Measurements from ENCODE around the gene CXXC5. TPM values are rescaled to one million over a fixed set of nuclear protein-coding genes. Genes with fewer than 3 reads are reported as not detected.

Gene CXXC5
- total and polyA plus RNA-seq, 2 experiments from 2014 or later = 90.9 to 106 TPM

DNA sequence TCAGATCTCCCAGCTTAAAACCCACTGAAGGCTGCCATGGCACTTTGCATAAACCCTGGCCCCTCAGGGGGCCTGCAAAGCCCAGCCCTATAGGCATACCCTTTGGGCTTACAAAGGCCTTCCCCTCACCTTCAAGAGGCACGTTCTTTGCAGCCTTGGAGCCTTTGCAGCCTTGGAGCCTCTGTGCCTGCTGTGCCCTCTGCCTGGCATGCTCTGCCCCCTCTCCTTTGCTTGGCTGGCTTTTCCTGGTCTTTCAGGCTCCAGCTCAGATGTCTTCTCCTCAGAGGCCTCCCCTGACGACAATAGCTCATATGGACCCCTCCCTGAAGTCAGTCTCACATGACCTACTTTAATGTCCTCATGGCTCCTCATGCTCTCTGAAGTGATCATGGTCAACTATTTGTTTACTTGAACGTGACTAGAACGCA lies 60.3 kb downstream of the CXXC5 start:
- H2AFZ ChIP-seq = no peak overlapping the region
- TF ChIP-seq EZH2 (IDR thresholded peaks at IDR 0.05; ENCODE audit: borderline replicate concordance) (no peak), EZH2phosphoT487 (IDR thresholded peaks at IDR 0.05; ENCODE audit: low read depth, severe bottlenecking, unreplicated experiment) (no peak)
- TF ChIP-seq, protein P1, sequence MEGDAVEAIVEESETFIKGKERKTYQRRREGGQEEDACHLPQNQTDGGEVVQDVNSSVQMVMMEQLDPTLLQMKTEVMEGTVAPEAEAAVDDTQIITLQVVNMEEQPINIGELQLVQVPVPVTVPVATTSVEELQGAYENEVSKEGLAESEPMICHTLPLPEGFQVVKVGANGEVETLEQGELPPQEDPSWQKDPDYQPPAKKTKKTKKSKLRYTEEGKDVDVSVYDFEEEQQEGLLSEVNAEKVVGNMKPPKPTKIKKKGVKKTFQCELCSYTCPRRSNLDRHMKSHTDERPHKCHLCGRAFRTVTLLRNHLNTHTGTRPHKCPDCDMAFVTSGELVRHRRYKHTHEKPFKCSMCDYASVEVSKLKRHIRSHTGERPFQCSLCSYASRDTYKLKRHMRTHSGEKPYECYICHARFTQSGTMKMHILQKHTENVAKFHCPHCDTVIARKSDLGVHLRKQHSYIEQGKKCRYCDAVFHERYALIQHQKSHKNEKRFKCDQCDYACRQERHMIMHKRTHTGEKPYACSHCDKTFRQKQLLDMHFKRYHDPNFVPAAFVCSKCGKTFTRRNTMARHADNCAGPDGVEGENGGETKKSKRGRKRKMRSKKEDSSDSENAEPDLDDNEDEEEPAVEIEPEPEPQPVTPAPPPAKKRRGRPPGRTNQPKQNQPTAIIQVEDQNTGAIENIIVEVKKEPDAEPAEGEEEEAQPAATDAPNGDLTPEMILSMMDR (IDR thresholded peaks at IDR 0.05; ENCODE audit: poor library complexity) = no peak
- H3K79me2 ChIP-seq = no peaks in the 10 kb centered on the region
- H3K27me3 ChIP-seq = peaks cover 5% of the 10 kb centered on the region
- H3K9me2 ChIP-seq (replicated peaks; ENCODE audit: insufficient read depth) = no peaks in the 10 kb centered on the region
- no peak overlapping the region for H3K4me2 ChIP-seq
- peak; percentile 4 for DNase-seq (ENCODE audit: low spot score)
- no peaks in the 10 kb centered on the region for H4K20me1 ChIP-seq (ENCODE audit: insufficient read depth, poor library complexity, severe bottlenecking)
- WGBS (ENCODE audit: low lambda C conversion rate, missing lambda C conversion rate) = 76% methylated on average over 4 of the region's 4 CpGs
- H3K27ac ChIP-seq = peak overlapping the region; percentile 56
- H3K4me1 ChIP-seq (ENCODE audit: insufficient read depth) = peaks cover 42% of the 10 kb centered on the region
- no peaks in the 10 kb centered on the region for H3K9me3 ChIP-seq (ENCODE audit: low read depth)
- H3K4me3 ChIP-seq = no peak overlapping the region
- no peaks in the 10 kb centered on the region for H3K36me3 ChIP-seq (replicated peaks; ENCODE audit: insufficient read depth, low read depth)

DNA sequence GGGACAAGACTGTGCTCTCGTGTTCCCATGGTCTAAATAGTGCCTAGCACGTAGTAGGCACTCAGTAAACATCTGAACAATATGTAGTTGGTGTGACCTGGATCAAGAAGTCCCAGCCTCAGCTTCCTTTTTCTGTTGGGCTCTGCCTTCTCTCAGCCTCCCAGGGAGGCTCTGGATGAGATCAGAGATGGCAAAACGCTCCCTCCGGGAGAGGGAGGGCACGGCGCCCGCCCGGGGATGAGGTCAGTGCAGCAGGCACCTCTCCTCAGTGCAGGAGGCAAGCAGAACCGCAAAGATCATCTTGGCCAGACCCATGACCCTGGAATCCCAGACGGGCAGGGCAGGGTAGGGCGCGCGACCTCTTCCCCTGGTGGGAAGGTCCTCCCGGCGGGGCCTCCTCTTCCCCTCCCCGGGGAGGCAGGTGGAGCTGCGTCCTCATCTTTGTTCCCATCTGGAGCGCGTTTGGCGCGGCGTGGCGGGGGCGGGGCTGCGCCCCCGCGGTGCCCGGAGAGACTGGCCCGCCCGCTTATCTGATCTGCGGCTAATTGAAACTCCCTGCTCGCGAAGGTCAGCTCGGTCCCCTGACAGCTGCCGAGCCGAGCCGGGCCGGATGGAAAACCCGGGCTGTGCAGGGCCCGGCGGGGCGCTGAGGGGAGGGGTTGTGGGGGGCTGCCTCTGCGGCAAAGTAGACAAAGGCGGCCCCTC lies 60.9 kb downstream of the CXXC5 start:
- Histone ChIP-seq H3K9me3 (ENCODE audit: low read depth) (no peaks in the 10 kb centered on the region), H4K20me1 (ENCODE audit: insufficient read depth, poor library complexity, severe bottlenecking) (no peaks in the 10 kb centered on the region), H3K79me2 (no peaks in the 10 kb centered on the region), H3K4me2 (peak overlapping the region; percentile 100), H3K27ac (peak overlapping the region; percentile 56), H3K36me3 (replicated peaks; ENCODE audit: insufficient read depth, low read depth) (no peaks in the 10 kb centered on the region), H3K27me3 (peaks cover 5% of the 10 kb centered on the region), H3K4me1 (ENCODE audit: insufficient read depth) (peaks cover 42% of the 10 kb centered on the region), H2AFZ (peak overlapping the region; percentile 10), H3K4me3 (no peak overlapping the region), H3K9me2 (replicated peaks; ENCODE audit: insufficient read depth) (no peaks in the 10 kb centered on the region)
- WGBS (ENCODE audit: low lambda C conversion rate, missing lambda C conversion rate) = 6% methylated on average over 26 of the region's 44 CpGs
- TF ChIP-seq EZH2 (IDR thresholded peaks at IDR 0.05; ENCODE audit: borderline replicate concordance) (no peak), EZH2phosphoT487 (IDR thresholded peaks at IDR 0.05; ENCODE audit: low read depth, severe bottlenecking, unreplicated experiment) (no peak)
- TF ChIP-seq, protein P1 (IDR thresholded peaks at IDR 0.05; ENCODE audit: poor library complexity) = no peak
- peak; percentile 79 for DNase-seq (ENCODE audit: low spot score)

DNA sequence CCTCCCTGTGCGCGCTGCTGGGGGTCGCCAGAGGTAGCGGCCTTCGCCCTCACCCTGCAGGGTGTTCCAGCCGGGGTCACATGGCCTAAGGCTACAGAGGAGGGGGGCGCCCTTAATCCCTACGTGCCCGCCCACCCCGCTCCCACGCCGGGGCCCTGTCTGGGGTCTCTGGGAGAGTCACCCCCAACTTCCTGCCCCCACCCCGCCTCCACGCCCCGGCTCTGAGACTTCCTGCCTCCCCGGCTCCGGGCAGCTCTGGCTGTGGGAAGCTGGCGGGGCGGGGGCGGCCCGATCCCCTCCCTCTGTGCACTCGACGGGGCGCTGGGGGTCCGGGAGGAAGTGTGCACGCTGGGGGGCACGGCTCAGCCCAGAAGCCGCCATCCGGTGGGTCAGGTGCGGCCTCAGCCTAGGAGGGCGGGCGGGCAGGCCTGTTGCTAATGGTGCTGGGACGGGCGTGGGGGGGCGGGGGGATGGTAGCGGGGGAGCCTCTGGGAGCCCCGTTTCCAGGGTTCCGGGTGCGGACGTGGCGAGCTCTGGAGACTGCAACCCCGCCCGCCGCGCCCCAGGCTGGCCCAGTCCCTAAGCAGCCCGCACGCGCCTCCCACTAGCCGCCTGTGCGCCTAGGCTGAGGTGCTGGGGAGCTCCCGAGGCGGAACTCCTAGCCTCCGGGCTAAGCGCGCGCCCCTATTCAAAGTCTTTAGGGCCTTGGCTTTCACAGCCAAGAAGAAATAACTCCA lies 61.6 kb downstream of the CXXC5 start:
- peaks cover 5% of the 10 kb centered on the region for H3K27me3 ChIP-seq
- peaks cover 42% of the 10 kb centered on the region for H3K4me1 ChIP-seq (ENCODE audit: insufficient read depth)
- peak; percentile 48 for DNase-seq (ENCODE audit: low spot score)
- peak overlapping the region; percentile 56 for H3K27ac ChIP-seq
- peak overlapping the region; percentile 100 for H3K4me2 ChIP-seq
- 18% methylated on average over 8 of the region's 56 CpGs for WGBS (ENCODE audit: low lambda C conversion rate, missing lambda C conversion rate)
- TF ChIP-seq, protein P1 (IDR thresholded peaks at IDR 0.05; ENCODE audit: poor library complexity) = no peak
- no peak for TF ChIP-seq EZH2phosphoT487 (IDR thresholded peaks at IDR 0.05; ENCODE audit: low read depth, severe bottlenecking, unreplicated experiment)
- peak; percentile 36 for TF ChIP-seq EZH2 (IDR thresholded peaks at IDR 0.05; ENCODE audit: borderline replicate concordance)
- H3K36me3 ChIP-seq (replicated peaks; ENCODE audit: insufficient read depth, low read depth) = no peaks in the 10 kb centered on the region
- peak overlapping the region; percentile 10 for H2AFZ ChIP-seq
- no peaks in the 10 kb centered on the region for H3K79me2 ChIP-seq
- H4K20me1 ChIP-seq (ENCODE audit: insufficient read depth, poor library complexity, severe bottlenecking) = no peaks in the 10 kb centered on the region
- no peaks in the 10 kb centered on the region for H3K9me2 ChIP-seq (replicated peaks; ENCODE audit: insufficient read depth)
- H3K4me3 ChIP-seq = no peak overlapping the region
- H3K9me3 ChIP-seq (ENCODE audit: low read depth) = no peaks in the 10 kb centered on the region
